Mucosa of gallbladder (tissue), 1 donor: ENCODE measurements around the gene LRRC7. TPM values are rescaled to one million over a fixed set of nuclear protein-coding genes. Genes with fewer than 3 reads are reported as not detected.

Source experiments
- DNase-seq: peaks from one replicate; pipeline ENCODE4 v3.0.0-alpha.2; 2020; ENCODE audit warnings: low spot score
- total RNA-seq: library from RNA; stranded (reverse); gene quantifications from one replicate; pipeline ENCODE4 v1.2.1, GENCODE V29; 2021
- donor health status: DM: no; HTN: no; CAD: no.

Gene LRRC7
- total RNA-seq, result 4.1 TPM

GRCh38 chr1:69567652-69568420 lies at the start of gene LRRC7:
Gene LRRC7 (plus strand): TSS chr1:69567922. CDS start chr1:69568640, 718 bp downstream.
- no peak for DNase-seq

- no peak for DNase-seq
Observed at GRCh38 chr1:69519006-69519405, 48.7 kb upstream of the LRRC7 start.

DNA sequence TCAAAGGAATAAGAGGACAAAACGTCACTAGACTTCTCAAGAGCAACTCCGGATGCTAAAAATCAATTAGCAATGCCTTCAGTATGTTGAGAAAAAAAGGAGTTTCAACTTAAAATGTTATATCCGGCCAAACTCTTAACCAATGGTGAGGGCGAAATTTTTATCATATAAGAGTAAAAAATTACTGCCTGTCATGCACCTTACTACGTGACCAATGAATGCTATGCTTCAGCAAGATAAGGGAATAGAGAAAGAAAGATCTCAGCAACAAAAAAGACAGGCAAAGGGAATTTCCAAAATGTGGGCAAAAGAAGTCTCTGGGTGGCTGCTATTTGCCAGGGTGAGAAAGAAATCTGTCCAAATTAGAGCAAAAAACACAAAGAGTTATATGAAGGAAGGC lies 47.4 kb upstream of the LRRC7 start:
- no peak for DNase-seq

- DNase-seq, result no peak
Observed at GRCh38 chr1:69523032-69523431, 44.7 kb upstream of the LRRC7 start.

DNA sequence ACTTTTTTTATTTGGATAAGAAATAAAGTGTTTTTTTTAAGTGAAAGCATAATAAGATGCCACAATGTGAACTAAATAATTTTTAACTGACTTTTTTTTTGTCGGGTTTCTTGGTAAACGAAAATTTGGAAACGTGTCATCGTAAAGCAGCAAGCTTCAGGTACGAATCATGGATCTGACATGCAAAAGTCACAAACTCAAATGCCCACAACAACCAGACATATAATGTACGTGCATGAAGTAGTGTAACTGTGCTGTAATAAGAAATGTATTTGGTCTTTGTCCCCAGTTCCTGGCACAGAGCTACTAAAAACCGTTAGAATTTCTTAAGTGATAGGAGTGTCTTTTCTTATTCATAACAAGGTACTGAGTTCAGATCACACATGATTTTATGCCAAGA lies 44.3 kb upstream of the LRRC7 start:
- no peak for DNase-seq

DNA sequence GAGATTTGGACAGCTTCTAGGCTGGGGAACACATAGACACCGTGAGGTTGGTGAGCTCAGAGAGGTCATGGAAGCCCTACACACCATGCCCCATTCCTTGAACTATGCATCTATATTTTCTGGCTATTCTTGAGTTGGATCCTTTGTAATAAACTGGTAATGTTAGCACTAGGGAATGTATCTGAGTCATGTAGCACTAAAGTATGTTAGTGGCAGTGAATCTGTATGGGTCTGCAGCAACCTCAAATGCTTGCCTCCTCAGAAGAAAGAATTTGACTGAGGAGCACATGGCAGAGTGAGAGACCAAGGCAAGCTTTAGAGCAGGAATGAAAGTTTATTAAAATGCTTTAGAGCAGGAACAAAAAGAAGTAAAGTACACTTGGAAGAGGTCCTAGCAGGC lies 43.7 kb upstream of the LRRC7 start:
- no peak for DNase-seq

GRCh38 chr1:69527273-69527672 lies 40.4 kb upstream of the LRRC7 start:
- no peak for DNase-seq

- no peak for DNase-seq
Observed at GRCh38 chr1:69528376-69528775, 39.3 kb upstream of the LRRC7 start.

GRCh38 chr1:69533343-69533742 lies 34.4 kb upstream of the LRRC7 start:
- no peak for DNase-seq

DNA sequence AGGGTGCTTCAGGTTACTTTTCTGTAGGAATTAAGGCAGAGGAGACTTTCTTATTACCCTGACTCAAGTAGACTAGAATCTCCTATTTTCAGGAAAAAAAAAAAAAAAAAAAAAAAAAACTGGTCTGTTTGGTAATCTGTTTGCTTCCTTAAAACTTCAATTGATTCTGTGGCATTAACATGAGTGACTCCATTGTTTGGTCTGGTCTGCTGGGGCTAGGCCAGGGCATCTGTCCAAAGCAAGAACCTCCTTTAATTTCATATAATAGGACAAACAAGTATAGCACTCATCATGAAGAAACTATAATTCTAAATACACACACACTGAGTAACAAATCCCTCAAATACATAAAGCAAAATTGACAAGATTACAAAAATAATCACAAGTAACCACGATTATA lies 32.9 kb upstream of the LRRC7 start:
- no peak for DNase-seq

DNA sequence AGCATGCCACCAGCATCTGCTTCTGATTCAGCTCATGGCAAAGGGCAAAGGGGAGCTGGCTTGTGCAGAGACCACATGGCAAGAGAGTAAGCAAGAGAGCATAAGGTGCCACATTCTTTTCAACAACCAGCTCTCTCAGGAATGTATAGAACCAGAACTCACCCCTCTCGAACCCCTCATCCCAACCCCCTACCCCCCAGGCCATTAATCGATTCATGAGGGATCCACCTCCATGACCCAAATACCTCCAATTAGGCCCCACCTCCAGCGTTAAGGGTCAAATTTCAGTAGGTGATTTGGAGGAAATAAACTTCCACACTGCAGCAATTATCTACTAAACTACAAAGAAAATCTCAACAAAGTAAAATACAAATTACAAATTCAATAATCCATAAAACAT lies 32.2 kb upstream of the LRRC7 start:
- no peak for DNase-seq

DNA sequence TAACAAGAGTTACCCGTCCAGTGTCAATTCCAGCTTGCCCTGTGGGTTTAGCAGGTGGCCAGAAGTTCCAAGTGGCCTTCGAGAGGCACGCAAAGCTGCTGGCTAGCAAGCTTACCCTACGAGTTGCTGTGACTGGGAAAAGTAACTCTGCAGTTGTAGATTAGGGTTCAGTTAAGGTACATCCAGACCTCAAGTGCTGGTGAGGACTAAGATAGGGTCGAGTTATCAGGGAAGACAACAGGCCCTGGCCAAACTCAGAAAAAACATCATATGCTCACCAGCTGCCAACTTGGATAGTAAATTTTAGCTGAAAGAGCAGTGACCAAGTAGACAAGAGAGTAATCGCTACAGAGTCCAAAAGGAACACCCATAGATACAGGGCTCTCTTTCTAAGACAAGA lies 27.7 kb upstream of the LRRC7 start:
- no peak for DNase-seq

DNA sequence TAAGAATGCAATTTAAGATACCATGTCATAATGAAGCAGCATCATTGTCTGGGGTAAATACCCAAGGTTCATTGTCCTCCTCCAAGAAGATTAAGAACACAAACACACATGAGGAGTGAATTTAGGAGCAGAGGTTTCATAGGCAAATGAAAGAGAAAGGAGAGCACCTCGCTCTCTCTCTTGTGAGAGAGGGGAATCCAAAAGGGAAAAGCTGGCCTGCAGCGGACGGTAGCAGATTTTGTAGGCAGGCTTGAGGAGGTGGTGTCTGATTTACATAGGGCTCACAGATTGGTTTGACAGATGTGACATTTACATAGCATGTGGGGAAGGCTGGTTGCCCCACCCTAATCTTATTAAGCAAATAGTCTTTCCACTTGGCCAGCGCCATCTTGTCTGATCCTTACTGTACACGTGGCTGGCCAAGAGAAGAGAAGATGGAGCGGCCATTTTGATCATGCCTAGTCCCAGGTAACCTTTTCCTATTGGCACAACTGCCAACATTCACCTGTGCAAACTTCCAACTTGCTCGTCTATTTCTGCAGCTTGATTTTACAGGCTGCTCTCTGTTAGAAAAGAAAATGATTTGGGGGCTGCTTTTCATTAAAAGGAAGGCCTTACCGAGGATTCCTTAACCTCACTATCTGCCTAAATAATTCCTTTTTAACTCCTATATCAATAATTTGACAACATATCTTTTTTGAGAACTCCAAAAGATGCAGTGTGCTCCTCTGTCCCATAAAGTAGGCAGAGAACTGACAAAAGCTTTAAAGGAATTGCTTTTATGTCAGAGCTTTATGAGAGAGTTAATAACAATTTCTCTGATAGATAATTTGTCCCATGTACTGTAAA lies 16.0 kb upstream of the LRRC7 start:
- DNase-seq, result no peak

DNA sequence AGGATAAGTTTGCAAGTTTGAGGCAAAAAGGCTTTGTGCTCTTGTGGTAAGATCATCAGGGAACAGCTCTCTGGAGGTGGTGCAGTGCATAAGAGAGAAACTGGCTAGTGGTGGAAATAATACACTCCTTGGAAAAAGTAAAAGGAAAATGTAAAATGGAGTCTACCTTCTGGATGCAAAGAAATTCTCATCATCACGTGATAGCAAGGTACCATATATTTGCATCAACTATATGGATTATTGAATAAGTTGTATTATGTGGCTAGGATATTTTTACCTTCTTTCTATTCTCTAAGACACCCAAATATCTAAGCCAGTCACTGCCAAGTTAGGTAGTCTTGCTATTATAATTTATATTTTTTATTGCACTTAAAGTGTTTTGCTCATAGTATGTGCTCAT lies 14.0 kb upstream of the LRRC7 start:
- DNase-seq, result no peak

DNA sequence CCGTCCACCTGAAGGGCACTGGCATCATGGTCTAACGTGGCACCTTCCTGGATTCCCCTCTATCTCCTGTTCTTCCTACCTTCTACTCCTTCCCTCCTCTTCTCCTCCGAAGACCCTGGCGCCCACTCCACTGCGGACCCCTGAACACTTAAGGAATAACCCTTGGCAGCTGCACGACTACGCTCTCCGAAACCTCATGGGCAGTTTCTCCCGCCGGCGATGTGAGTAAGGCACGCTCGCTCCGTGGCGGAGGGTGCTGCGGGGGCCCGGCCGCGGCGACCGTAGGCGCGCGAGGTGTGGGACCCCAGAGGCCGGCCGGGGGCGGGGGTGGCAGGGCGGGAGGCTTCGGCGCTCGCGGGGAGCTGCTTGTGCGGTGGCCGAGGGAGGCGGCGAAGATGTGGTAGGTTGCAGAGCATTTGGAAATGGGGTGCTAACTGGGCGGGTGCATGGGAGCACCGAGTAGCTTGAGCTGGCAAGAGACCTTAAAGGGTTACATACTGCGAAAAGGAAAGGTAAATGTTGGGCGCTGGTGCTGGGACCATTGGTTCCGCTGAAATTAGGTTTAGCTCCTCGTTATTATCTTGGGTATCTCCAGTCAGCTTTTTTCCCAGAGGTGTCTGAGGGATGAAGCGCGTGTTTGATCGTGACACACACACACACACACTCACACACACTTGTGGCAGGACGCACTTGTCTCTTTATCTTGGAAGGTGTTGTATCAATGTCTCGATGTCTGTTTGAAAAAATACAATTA lies 876 bp downstream of the LRRC7 start:
- no peak for DNase-seq

DNA sequence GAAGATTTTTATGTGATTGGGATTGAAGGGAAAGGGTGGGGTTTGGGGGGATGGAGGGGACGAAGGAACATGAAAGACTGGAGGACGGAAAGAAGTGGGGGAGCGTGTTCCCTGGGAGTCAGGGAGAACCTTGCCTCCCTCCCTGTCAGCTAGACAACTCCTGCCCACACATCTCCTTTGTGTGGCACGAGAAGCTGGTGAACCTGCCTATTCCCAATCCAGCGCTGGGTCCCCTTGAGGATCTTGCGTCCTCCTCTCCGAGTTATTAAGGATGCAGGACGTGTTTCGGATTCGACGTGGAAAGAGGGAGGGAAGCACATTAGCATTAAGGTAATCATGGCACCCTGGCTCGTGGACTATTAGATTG lies 1.4 kb downstream of the LRRC7 start:
- no peak for DNase-seq

DNA sequence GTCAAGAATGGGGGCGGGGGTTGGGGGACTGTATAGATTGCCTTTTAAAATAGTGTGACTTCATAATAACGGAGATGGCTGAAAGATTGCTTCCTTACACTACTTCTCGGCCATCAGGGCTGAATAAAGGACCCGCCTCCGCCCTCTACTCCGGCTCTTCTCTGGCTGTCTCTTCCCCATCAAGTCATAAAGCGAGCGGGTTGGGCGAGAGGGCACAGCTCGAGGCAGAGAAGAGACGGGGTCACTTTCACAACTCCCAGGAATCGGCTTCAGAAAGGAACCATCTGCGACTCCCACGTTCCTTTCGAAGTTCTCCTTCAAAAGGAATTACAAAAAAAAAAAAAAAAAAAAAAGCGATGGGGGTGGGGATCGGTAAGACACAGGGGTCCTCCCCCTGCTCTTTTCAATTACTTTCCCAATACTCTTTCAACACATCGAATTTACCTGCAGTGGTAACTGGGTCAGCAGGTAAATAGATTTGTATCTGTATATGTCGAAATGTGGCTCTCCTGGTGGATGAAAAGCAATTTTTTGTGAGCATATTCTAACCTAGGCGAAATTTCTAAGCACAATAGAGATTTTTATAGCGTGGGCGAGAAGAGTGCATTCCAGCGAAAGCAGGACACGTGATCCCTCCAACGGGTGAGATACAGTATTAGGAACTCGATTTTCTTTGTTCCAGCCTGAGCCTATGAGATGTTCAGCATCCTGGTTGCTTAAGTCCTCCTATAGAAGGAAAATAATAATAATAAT lies 2.0 kb downstream of the LRRC7 start:
- DNase-seq, result no peak

- DNase-seq, result no peak
Observed at GRCh38 chr1:69570356-69570755, 2.6 kb downstream of the LRRC7 start.

DNA sequence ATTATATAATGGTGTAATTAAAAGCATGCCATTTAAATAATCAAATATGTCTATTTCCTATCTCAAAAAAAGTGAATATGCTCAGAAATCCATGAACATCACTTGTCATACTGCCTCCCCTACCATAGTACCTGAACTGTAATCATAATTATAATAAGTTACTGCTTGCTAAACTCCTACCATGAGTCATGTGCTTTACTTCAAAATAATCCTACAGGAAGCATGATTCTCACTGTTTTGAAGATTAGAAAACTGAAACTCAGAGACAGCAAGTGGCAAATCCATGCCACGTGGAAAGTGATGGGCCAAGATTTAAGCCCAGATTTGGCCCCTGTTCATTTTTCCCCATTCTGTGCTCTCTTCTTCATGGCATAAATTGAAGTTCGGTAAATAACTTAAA lies 5.2 kb downstream of the LRRC7 start:
- no peak for DNase-seq

DNA sequence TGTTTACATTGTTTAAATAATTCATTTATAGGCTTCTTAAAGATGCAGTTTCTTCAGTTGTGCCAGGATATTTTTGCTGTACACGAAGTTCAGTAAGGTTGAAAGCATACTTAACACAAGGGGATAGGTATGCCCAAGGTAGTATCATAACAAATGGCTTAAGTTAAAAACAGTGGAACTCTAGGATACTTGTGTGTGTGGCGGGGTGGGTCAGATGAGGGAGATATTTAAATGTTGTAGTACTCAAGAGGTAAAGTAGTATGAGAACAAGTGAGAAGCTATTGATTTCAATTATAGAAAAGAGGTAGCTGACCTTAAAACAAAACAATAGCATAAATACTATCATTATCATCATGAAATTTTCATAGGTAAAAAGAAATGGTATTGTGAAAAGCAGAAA lies 6.2 kb downstream of the LRRC7 start:
- no peak for DNase-seq

- no peak for DNase-seq
Observed at GRCh38 chr1:69585666-69586065, 17.9 kb downstream of the LRRC7 start.

DNA sequence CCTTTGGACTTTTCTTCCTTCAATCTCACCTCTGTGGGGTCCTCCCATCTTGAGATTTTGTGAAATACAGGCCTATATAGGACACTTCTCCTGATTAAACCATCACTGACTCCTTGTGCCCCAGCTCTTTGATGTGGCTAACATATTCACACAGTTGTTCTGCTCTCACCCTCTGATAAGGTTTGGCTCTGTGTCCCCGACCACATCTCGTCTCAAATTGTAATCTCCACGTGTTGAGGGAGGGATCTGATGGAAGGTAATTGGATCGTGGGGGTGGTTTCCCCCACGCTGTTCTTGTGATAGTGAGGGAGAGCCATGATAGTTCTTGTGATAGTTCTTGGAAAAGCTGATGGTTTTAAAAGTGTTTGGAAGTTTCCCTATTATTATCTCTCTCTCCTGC lies 19.7 kb downstream of the LRRC7 start:
- no peak for DNase-seq
